Mucosa of rectum (tissue), 2 donors: ENCODE measurements around the gene CTIF.

Source experiments
- H3K27ac ChIP-seq, 2 donors: one replicate each; pipeline ENCODE4 v1.7.0; 2013; ENCODE audit warnings: inconsistent platforms in 2 of 2, low read depth in 2 of 2, low read length in 2 of 2
- H3K27me3 ChIP-seq, 2 donors: one replicate each; pipeline ENCODE4 v1.7.0; 2013; ENCODE audit warnings: low read length in 2 of 2; ENCODE audit not compliant: control insufficient read depth in 2 of 2, insufficient read depth in 2 of 2
- H3K36me3 ChIP-seq, 2 donors: one replicate each; pipeline ENCODE4 v1.7.0; 2013; ENCODE audit warnings: low read length in 2 of 2; ENCODE audit not compliant: control insufficient read depth in 2 of 2, insufficient read depth in 2 of 2
- H3K4me1 ChIP-seq, 2 donors: one replicate each; pipeline ENCODE4 v1.7.0; 2013; ENCODE audit warnings: low read length in 2 of 2, mild to moderate bottlenecking in 1 of 2; ENCODE audit not compliant: control insufficient read depth in 2 of 2, insufficient read depth in 2 of 2
- H3K4me3 ChIP-seq, 2 donors: one replicate each; pipeline ENCODE4 v1.7.0; 2013; ENCODE audit warnings: low read length in 2 of 2
- H3K9ac ChIP-seq, 2 donors: one replicate each; pipeline ENCODE4 v1.7.0; 2013; ENCODE audit warnings: low read length in 2 of 2, low read depth in 1 of 2, mild to moderate bottlenecking in 1 of 2
- H3K9me3 ChIP-seq, 2 donors: one replicate each; pipeline ENCODE4 v1.7.0; 2013; ENCODE audit warnings: low read length in 2 of 2; ENCODE audit not compliant: control insufficient read depth in 2 of 2
- donor health status: healthy.
- donor health status: Normal muscosa, but diverticular disease.

CTIF gene

DNA sequence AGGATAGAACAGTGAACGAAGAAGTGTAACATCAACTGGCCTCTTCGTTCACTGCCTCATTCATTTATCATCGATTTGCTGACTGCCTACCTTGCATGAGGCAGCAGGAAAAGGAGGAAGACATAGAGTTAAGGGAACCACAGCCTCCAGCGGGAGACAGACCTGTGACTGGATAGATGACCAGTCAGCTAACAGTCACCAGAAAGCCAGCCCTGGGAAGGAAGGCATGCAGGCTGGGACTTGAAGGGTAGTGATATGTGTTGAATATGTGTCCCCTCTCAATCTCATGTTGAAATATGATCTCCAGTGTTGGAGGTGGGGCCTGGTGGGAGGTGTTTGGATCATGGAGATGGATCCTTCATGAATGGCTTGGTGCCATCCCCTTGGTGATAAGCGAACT is 58.3 kb downstream of the CTIF start:
- H3K36me3 ChIP-seq, result no peaks in the 10 kb centered on the region
- H3K9ac ChIP-seq, result no peak overlapping the region
- H3K4me1 ChIP-seq, result no peaks in the 10 kb centered on the region

DNA sequence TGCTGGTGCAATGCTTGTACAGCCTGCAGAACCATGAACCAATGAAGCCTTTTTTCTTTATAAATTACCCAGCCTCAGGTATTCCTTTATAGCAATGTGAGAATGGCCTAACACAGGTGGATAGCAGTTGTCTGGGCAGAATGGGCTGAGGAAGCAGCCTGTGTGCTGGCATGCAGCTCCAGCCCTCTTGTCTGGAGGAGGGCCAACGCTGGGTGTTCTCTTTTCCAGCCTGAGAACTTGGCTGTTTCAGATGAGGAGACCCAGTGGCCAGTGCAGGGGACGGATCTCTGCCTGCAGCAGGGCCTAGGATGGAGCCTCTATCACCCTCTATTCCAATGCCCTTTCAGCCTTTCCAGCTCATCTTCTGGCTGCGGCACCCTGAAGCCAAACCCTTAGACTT is 58.8 kb downstream of the CTIF start:
- Histone ChIP-seq H3K36me3 (no peaks in the 10 kb centered on the region), H3K27ac (no peak overlapping the region), H3K4me3 (no peak overlapping the region), H3K9me3 (no peaks in the 10 kb centered on the region), H3K4me1 (no peaks in the 10 kb centered on the region), H3K9ac (no peak overlapping the region), H3K27me3 (no peaks in the 10 kb centered on the region)

More for the DNA sequence above, 58.3 kb downstream of the CTIF start:
- no peaks in the 10 kb centered on the region for H3K27me3 ChIP-seq
- no peak overlapping the region for H3K27ac ChIP-seq
- no peak overlapping the region for H3K4me3 ChIP-seq
- no peaks in the 10 kb centered on the region for H3K9me3 ChIP-seq

DNA sequence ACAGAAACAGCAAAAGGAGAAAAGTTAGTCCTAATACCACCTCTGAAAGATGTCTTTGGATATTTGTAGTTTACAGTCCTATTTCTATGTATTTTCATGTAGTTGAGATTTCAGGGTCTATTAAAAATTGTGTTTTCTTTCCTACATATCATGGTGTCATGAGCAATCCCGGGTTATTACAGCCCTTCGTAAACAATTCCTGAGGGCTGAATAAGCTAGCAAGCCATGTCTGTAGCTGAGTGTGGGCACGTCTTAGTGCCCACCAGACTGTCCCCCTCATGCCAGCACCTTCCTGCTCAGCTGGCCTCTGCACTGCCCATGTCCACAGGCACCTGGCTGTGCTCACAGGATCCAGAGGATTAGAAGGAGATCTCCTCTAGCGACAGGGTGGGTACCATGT is 60.6 kb downstream of the CTIF start:
- Histone ChIP-seq H3K4me3 (no peak overlapping the region), H3K27ac (no peak overlapping the region), H3K36me3 (no peaks in the 10 kb centered on the region), H3K9ac (no peak overlapping the region), H3K27me3 (no peaks in the 10 kb centered on the region), H3K9me3 (no peaks in the 10 kb centered on the region), H3K4me1 (no peaks in the 10 kb centered on the region)

DNA sequence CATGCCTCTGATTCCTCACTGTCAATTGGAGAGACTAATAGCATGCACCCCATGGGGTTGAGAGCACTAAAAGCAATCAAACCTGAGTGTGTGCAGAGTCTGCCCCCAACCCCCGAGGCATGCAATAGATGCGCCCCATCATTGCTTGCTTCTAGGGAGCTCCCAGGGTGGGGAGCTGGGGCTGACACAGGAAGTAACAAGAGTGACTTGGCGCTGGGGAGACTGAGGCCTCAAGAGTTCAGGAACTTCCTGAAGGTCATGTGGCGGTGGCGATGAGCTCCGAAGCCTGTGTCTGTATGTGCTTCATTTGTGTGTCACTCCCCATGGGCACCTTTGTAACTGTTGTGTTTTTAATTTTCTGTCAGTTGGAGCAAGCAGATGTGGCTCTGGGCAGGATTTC is 61.2 kb downstream of the CTIF start:
- H3K36me3 ChIP-seq, result no peaks in the 10 kb centered on the region
- no peak overlapping the region for H3K27ac ChIP-seq
- H3K27me3 ChIP-seq, result no peaks in the 10 kb centered on the region
- H3K4me3 ChIP-seq, result no peak overlapping the region
- H3K4me1 ChIP-seq, result no peaks in the 10 kb centered on the region
- no peak overlapping the region for H3K9ac ChIP-seq
- no peaks in the 10 kb centered on the region for H3K9me3 ChIP-seq

DNA sequence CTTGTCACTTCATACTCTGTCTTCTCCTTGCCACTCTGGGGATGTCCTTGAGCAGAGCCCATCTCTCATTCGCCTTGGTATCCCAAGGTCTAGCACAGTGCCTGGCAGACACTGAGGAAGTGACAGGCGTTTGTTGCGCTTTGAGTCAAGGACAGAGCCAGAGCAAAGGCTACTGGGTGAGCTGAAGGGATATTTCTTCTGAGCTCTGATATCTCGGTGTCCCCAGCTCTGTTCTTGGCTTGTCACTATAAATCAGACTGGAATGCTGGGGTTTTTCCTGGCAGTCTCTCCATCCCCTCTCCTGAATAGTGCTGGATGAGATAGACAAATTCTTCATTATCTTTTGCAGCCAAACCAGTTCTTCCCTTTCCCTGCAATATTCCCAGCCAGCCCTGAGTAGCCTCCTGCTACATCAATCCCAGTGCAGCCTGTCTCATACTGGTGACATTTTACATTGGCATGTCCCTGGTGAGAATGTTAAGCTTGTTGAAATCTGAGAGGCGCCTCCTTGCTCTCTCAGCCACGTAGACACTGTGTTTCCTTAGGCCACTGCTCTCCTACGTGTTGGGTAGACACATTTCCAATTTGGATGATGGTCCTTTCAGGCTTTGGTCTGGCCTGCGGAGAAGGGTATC is 61.7 kb downstream of the CTIF start:
- Histone ChIP-seq H3K9me3 (no peaks in the 10 kb centered on the region), H3K27ac (no peak overlapping the region), H3K9ac (no peak overlapping the region), H3K27me3 (no peaks in the 10 kb centered on the region), H3K4me3 (no peak overlapping the region), H3K4me1 (no peaks in the 10 kb centered on the region), H3K36me3 (no peaks in the 10 kb centered on the region)

DNA sequence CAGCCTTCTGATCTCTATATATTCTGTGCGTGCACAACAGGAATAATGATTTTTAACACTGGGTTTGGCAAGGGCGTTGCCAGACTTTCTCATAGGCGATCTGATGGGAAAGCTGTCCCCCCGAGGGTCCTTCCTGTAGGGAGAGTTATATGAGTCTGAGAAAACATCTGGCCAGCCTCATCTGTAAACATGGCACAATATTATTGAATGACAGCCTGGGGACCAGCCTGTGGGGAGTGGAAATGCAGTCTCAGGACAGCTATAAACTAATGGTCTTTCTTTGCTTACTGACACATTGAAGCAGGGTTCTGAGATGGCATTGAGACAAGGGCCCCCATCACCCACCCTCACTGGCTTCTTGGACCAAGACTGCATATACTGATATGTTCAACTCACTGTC is 62.5 kb downstream of the CTIF start:
- Histone ChIP-seq H3K9me3 (no peaks in the 10 kb centered on the region), H3K36me3 (no peaks in the 10 kb centered on the region), H3K4me1 (no peaks in the 10 kb centered on the region), H3K4me3 (no peak overlapping the region), H3K9ac (no peak overlapping the region), H3K27me3 (no peaks in the 10 kb centered on the region), H3K27ac (no peak overlapping the region)

DNA sequence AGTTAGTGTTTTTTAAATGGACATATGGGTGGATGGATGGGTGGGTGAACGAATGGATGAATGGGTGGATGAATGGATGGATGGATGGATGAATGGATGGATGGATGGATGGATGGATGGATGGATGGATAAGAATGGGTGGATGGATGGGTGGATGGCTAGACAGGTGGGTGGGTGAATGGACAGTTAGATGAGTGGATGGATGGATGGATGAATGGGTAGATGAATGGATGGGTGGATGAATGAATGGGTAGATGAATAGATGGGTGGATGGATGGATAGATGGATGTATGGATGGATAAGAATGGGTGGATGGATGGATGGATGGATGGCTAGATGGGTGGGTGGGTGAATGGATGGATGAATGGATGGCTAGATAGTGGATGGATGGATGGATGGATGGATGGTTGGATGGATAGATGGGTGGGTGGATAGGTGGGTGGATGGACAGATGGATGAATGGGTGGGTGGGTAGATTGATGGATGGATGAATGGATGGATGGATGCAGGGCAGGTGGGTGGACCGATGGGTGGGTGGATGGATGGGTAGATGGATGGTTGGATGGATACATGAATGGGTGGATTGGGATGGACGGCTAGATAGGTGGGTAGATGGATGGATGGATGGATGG is 64.0 kb downstream of the CTIF start:
- Histone ChIP-seq H3K9me3 (no peaks in the 10 kb centered on the region), H3K4me3 (no peak overlapping the region), H3K27me3 (no peaks in the 10 kb centered on the region), H3K27ac (no peak overlapping the region), H3K9ac (no peak overlapping the region), H3K4me1 (no peaks in the 10 kb centered on the region), H3K36me3 (no peaks in the 10 kb centered on the region)

DNA sequence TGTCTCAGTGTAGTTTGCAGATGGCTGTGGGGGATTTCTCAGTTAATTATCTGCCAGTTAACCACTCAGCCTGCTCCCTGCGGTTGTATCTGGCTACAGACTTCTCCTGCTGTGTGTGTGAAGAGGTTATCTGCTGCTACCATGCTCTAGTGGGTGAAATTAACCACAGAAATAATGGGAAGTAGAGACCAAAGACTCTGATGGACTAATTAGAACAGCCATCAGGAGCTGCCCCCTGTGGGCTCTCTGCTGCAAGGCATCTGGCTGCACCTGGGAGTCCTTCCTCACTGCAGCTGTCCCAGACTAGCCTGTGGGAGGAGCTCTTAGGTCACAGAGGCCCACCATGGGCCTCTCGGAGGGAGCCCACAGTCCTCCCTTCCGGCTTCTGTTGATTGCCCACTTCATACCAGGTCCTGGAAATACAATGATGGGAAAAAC is 66.6 kb downstream of the CTIF start:
- H3K36me3 ChIP-seq, result no peaks in the 10 kb centered on the region
- no peaks in the 10 kb centered on the region for H3K9me3 ChIP-seq
- H3K27ac ChIP-seq, result no peak overlapping the region
- no peak overlapping the region for H3K9ac ChIP-seq
- no peak overlapping the region for H3K4me3 ChIP-seq
- H3K27me3 ChIP-seq, result no peaks in the 10 kb centered on the region
- no peaks in the 10 kb centered on the region for H3K4me1 ChIP-seq

DNA sequence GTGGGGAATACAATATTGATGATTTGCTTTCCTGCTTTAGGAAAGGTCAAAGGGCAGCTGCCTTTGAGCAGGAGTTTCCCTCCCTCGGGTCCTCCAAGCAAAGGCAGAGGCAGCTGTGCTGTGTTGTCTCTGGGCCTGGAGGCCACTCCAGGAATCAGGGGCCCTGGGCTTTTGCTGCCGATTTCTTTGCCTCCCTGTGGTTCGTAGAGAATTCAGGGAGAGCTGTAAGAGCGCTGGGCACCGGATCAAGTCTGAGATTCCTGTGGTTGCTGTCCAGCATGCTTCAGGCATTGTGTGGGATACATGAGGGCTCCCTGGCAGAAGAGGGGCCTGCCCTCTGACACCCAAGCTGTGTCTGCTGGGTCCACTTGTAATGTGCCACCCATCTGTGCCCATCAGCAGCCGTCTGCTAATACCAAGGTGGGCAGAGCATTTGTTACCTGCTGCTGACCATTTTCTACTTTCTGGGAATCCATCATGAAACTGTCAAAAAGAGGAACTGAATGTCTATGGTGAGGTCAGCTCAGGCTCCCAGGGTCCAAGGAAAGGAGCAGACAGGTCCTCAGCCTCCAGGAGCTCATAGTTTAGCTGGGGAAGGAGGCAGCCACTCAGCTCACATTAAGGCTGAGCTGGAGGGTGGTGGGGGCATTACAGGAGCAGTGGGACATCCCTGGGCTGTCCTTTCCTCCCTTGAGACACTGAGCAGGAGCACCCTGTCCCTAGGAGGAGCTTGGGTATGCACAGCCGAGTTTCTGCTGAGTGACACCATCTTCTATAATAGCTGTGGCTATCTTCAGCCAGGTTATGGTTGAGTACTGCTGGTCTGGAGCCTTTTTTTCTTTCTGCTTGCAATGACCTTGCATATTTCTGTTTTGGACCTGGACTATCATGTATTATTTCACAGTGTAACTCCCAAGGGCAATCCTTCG is 68.5 kb downstream of the CTIF start:
- no peaks in the 10 kb centered on the region for H3K36me3 ChIP-seq
- no peak overlapping the region for H3K4me3 ChIP-seq
- no peaks in the 10 kb centered on the region for H3K4me1 ChIP-seq
- H3K27ac ChIP-seq, result no peak overlapping the region
- H3K9me3 ChIP-seq, result no peaks in the 10 kb centered on the region
- H3K9ac ChIP-seq, result no peak overlapping the region
- no peaks in the 10 kb centered on the region for H3K27me3 ChIP-seq

DNA sequence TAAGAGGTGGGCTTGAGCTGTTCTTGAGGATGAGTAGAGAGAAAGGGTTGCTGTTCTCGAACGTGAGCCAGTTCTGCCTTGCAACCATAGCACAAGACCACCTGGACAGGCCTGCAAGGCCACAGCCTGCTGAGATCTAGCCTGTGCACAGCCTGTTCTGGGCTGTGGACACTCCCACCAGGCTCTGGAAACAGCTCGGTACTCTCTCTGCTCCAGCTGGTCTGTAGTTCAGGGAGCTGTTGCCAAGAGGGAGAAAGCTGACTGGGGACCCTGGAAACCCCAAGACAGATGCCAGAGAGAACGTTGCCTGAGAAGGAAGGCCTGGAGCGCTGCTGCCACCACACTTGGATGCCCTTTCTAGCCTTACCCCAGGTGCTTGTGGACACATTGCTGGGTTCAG is 69.8 kb downstream of the CTIF start:
- Histone ChIP-seq H3K27ac (no peak overlapping the region), H3K4me1 (no peaks in the 10 kb centered on the region), H3K9me3 (no peaks in the 10 kb centered on the region), H3K36me3 (no peaks in the 10 kb centered on the region), H3K9ac (no peak overlapping the region), H3K4me3 (no peak overlapping the region), H3K27me3 (no peaks in the 10 kb centered on the region)
